Naive thymus-derived CD4-positive, alpha-beta T cell (primary cell): ENCODE results near the gene USP11. TPM values are rescaled to one million over a fixed set of nuclear protein-coding genes. Genes with fewer than 3 reads are reported as not detected.

Experiments used
- ATAC-seq: fragments of 150-1000 bp; cut with Tn5 transposase; 2 replicates; pipeline ENCODE4 v1.10.0; 2021; ENCODE audit warnings: mild to moderate bottlenecking, moderate library complexity
- CTCF ChIA-PET: fragments of 350-600 bp; sonication (Branson Sonifier 250); formaldehyde crosslinking; loops from one replicate; lab custom pipeline; 2021; ENCODE audit warnings: antibody characterized with exemption; lab: Charles Lee
- POLR2A ChIA-PET: fragments of 350-600 bp; sonication (Branson Sonifier 250); formaldehyde crosslinking; loops from one replicate; lab custom pipeline; 2021; ENCODE audit warnings: antibody characterized with exemption, inconsistent platforms; lab: Charles Lee
- DNase-seq, 9 donors: peaks; one replicate each; pipeline versions ENCODE4 v3.0.0 to v3.0.0-alpha.2; 2020 to 2022; ENCODE audit warnings: mixed read lengths in 1 of 9
- H3K27ac ChIP-seq: one replicate; pipeline ENCODE4 v1.7.0; 2013; ENCODE audit warnings: mild to moderate bottlenecking, low read depth, low read length, moderate library complexity
- H3K27me3 ChIP-seq, 2 donors: one replicate each; pipeline ENCODE4 v1.7.0; 2013; ENCODE audit warnings: low read length in 2 of 2, mild to moderate bottlenecking in 2 of 2, moderate library complexity in 2 of 2; ENCODE audit not compliant: control insufficient read depth in 2 of 2, insufficient read depth in 2 of 2
- H3K36me3 ChIP-seq, 3 experiments: 1 replicate in 2 of 3; 2 replicates in 1 of 3; pipeline ENCODE4 v1.7.0; 2013; ENCODE audit warnings: low read length in 3 of 3, mild to moderate bottlenecking in 3 of 3, moderate library complexity in 1 of 3; ENCODE audit not compliant: insufficient read depth in 3 of 3, control insufficient read depth in 2 of 3
- H3K4me1 ChIP-seq, 2 donors: one replicate each; pipeline ENCODE4 v1.7.0; 2013; ENCODE audit warnings: low read length in 2 of 2, mild to moderate bottlenecking in 2 of 2, moderate library complexity in 1 of 2; ENCODE audit not compliant: control insufficient read depth in 2 of 2, insufficient read depth in 2 of 2
- H3K4me3 ChIP-seq: 2 replicates; pipeline ENCODE4 v1.7.0; 2013; ENCODE audit warnings: mild to moderate bottlenecking, low read length
- H3K9me3 ChIP-seq, 3 experiments: 1 replicate in 2 of 3; 2 replicates in 1 of 3; pipeline ENCODE4 v1.7.0; 2013; ENCODE audit warnings: low read length in 3 of 3; ENCODE audit not compliant: control insufficient read depth in 2 of 3
- H3K27ac Mint-ChIP-seq, 9 donors: one replicate each; pipeline ENCODE4 v1.8.0; 2020 to 2022; ENCODE audit warnings: mixed read lengths in 9 of 9, mild to moderate bottlenecking in 8 of 9, moderate library complexity in 5 of 9, inconsistent platforms in 2 of 9
- H3K27me3 Mint-ChIP-seq, 5 donors: one replicate each; pipeline ENCODE4 v1.8.0; 2021 to 2022; ENCODE audit warnings: mixed read lengths in 5 of 5, mild to moderate bottlenecking in 1 of 5
- H3K36me3 Mint-ChIP-seq, 5 donors: one replicate each; pipeline ENCODE4 v1.8.0; 2020 to 2022; ENCODE audit warnings: mixed read lengths in 5 of 5, mild to moderate bottlenecking in 3 of 5, inconsistent platforms in 1 of 5
- H3K4me1 Mint-ChIP-seq, 7 donors: one replicate each; pipeline ENCODE4 v1.8.0; 2020 to 2022; ENCODE audit warnings: mixed read lengths in 7 of 7, mild to moderate bottlenecking in 3 of 7, inconsistent platforms in 1 of 7
- H3K4me3 Mint-ChIP-seq, 10 donors: one replicate each; pipeline ENCODE4 v1.8.0; 2020 to 2022; ENCODE audit warnings: mild to moderate bottlenecking in 10 of 10, mixed read lengths in 10 of 10, moderate library complexity in 6 of 10, inconsistent platforms in 2 of 10
- H3K9me3 Mint-ChIP-seq, 11 donors: one replicate each; pipeline ENCODE4 v1.8.0; 2020 to 2022; ENCODE audit warnings: mixed read lengths in 11 of 11, mild to moderate bottlenecking in 4 of 11, inconsistent platforms in 1 of 11, moderate library complexity in 1 of 11
- intact Hi-C, 2 donors: fragments of 100-400 bp; cut with micrococcal nuclease; formaldehyde crosslinking; loops; one replicate each; pipeline ENCODE4 v1.15.1; 2023
- polyA plus RNA-seq, 2 donors: library from polyadenylated mRNA; unstranded; fragments of 300-500 nt; fragmentation: Illumina TruSeq; gene quantifications; one replicate each; pipeline ENCODE4 v1.2.3, GENCODE V29; 2021
- total RNA-seq, 6 experiments: library from RNA in 5 of 6; stranded (reverse) in 5 of 6; gene quantifications; 1 replicate in 5 of 6; 2 replicates in 1 of 6; pipeline ENCODE4 v1.2.3 and lab custom pipeline; 2021 to 2026

USP11 gene
- total and polyA plus RNA-seq, 7 experiments from 2014 or later = 21.3 to 101 (median 77.0) TPM

DNA sequence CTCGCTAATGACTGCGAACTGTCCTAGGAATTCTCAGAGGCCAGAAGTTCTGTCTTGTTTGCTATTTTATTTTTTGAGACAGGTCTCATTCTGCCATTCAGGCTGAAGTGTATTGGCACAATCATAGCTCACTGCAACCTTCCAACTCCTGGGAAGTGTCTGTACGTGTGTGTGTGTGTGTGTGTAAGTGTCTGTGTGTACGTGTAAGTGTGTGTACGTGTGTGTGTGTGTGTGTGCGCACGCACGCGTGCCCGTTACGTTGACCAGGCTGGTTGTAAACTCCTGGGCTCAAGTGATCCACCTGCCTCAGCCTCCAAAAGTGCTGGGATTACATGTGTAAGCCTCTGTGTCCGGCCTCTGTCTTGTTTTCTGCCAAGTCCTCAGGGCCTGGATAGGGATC lies 24.7 kb upstream of the USP11 start:
- no peak overlapping the region for H3K27ac ChIP-seq
- peaks cover 8 to 79% (median 14%) of the 10 kb centered on the region in 5 donors for H3K36me3 Mint-ChIP-seq
- H3K4me3 ChIP-seq = no peak overlapping the region
- POLR2A ChIA-PET = interaction anchor here (1.2 to 2.9 kb wide), 2 partner anchors 10 to 13 kb away, joined by 3 to 10 read pairs; partner anchors contain the start of gene CDK16
- DNase-seq = no peak
- no peaks in the 10 kb centered on the region for H3K27me3 Mint-ChIP-seq
- no peaks in the 10 kb centered on the region for H3K27me3 ChIP-seq
- CTCF ChIA-PET = no interaction called here
- no peaks in the 10 kb centered on the region for H3K9me3 ChIP-seq
- ATAC-seq = no peak
- intact Hi-C loops = no loop called here
- H3K4me1 ChIP-seq = no peaks in the 10 kb centered on the region
- peak overlapping the region in 1 of 9 donors; percentile 10 for H3K27ac Mint-ChIP-seq
- H3K4me3 Mint-ChIP-seq = no peak overlapping the region
- H3K4me1 Mint-ChIP-seq = peaks cover 0 to 6% (median 3%) of the 10 kb centered on the region in 7 donors
- peaks cover 0 to 95% (median 16%) of the 10 kb centered on the region in 3 experiments for H3K36me3 ChIP-seq
- H3K9me3 Mint-ChIP-seq = no peaks in the 10 kb centered on the region

DNA sequence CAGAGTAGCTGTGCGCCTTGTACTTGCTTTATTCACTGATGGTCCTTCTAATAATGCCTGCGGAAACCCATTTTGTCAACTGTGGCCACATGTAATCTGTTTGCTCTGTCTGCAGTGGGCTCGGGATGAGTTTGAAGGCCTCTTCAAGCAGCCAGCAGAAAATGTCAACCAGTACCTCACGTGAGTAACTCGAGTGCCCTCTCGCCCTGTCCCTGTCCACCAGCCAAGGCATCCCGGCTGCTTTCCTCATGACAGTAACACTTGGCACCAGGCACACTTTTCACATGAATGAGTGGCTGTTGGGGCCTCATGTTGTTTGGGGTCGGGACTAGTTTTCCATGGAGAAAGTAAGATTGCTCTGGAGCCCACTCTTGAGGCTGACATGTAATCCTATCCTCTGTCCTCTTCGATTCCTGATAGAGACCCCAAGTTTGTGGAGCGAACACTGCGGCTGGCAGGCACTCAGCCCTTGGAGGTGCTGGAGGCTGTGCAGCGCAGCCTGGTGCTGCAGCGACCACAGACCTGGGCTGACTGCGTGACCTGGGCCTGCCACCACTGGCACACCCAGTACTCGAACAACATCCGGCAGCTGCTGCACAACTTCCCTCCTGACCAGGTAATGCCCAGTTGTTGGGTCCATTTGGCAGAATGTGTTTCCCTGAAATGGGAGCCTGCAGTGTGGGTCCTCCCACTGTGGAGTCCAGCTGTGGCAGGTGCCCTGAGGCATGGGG lies 23.1 kb upstream of the USP11 start:
- no peak for DNase-seq
- Mint-ChIP-seq H3K9me3 (no peaks in the 10 kb centered on the region), H3K27me3 (no peaks in the 10 kb centered on the region), H3K4me1 (peaks cover 0 to 6% (median 3%) of the 10 kb centered on the region in 7 donors), H3K4me3 (no peak overlapping the region), H3K27ac (peak overlapping the region in 3 of 9 donors; percentile 15 to 38 (median 16)), H3K36me3 (peaks cover 8 to 77% (median 16%) of the 10 kb centered on the region in 5 donors)
- no peak overlapping the region for H3K4me3 ChIP-seq
- H3K9me3 ChIP-seq = no peaks in the 10 kb centered on the region
- H3K27me3 ChIP-seq = no peaks in the 10 kb centered on the region
- ChIA-PET CTCF (interaction anchor here (0.7 kb wide), 1 partner anchor 175 kb away, joined by 3 read pairs; no protein-coding TSS in a partner anchor), POLR2A (interaction anchor here (2.9 kb wide), 1 partner anchor 8 kb away, joined by 10 read pairs; the partner anchor contains the start of gene CDK16)
- no peak for ATAC-seq
- intact Hi-C loops = no loop called here
- H3K4me1 ChIP-seq = no peaks in the 10 kb centered on the region
- peaks cover 0 to 93% (median 16%) of the 10 kb centered on the region in 3 experiments for H3K36me3 ChIP-seq
- H3K27ac ChIP-seq = no peak overlapping the region

DNA sequence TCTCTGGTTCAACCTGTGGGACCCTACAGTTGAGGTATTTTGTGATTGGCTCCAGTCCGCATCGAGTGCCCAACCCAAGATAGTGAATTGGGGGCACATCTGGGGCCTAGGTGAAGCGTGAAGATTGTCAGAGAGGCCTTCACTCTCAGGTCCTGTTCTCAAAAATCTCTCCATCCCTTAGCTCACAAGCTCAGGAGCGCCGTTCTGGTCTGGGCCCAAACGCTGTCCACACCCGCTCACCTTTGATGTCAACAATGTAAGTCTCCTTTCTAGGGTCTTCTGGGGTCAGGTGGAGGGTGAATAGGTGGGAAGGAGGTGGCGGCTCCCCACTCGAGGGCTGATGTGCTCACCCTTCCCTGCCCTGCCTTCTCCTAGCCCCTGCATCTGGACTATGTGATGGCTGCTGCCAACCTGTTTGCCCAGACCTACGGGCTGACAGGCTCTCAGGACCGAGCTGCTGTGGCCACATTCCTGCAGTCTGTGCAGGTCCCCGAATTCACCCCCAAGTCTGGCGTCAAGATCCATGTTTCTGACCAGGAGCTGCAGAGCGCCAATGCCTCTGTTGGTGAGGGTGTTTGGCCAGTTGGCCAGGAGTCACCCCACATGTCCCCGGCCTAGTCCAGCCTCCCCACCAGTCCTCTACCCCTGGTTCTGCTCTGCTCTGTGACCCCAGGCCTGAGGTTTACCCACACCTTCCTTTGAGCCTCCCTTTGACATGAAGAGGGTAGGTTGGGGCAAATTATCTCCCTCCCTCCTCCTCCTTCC lies 22.0 kb upstream of the USP11 start:
- Mint-ChIP-seq H3K9me3 (no peaks in the 10 kb centered on the region), H3K4me3 (no peak overlapping the region), H3K4me1 (peaks cover 0 to 3% (median 3%) of the 10 kb centered on the region in 7 donors), H3K27ac (peak overlapping the region in 4 of 9 donors; percentile 33 to 73 (median 60)), H3K27me3 (no peaks in the 10 kb centered on the region), H3K36me3 (peaks cover 8 to 79% (median 17%) of the 10 kb centered on the region in 5 donors)
- Histone ChIP-seq H3K36me3 (peaks cover 0 to 95% (median 16%) of the 10 kb centered on the region in 3 experiments), H3K4me1 (no peaks in the 10 kb centered on the region), H3K9me3 (no peaks in the 10 kb centered on the region), H3K27ac (no peak overlapping the region), H3K4me3 (no peak overlapping the region), H3K27me3 (no peaks in the 10 kb centered on the region)
- DNase-seq (no peak), ATAC-seq (no peak)
- ChIA-PET POLR2A (no interaction called here), CTCF (interaction anchor here (0.6 kb wide), 1 partner anchor 134 kb away, joined by 3 read pairs; no protein-coding TSS in a partner anchor)
- intact Hi-C loops = no loop called here

DNA sequence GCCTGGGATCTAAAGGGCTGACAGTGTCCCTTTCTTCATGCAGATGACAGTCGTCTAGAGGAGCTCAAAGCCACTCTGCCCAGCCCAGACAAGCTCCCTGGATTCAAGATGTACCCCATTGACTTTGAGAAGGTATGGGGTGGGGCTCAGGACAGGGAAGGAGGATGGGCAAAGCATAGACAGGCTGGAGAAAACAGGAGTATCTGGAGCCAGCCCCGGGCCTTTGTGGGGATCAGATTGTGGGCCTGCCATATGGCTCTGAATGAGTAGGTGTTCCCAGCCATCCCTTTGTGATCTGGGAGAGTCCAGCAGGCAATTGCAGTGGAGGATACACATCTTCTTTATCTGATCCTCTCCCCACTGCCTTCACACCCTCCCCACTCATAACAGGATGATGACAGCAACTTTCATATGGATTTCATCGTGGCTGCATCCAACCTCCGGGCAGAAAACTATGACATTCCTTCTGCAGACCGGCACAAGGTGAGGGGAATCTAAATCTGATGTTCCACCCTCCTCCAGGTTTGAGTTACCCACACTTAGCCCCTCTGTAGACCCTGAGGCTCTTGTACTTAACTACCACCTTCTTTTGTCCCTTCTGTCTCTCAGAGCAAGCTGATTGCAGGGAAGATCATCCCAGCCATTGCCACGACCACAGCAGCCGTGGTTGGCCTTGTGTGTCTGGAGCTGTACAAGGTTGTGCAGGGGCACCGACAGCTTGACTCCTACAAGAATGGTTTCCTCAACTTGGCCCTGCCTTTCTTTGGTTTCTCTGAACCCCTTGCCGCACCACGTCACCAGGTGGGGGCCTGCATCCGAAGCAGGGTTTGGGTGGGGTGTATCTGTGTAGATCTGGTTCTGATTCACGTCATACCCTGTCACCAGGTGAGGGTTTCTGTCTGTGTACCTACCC lies 20.2 kb upstream of the USP11 start:
- H3K27ac Mint-ChIP-seq = peak overlapping the region in 4 of 9 donors; percentile 31 to 80 (median 56)
- DNase-seq (no peak), ATAC-seq (no peak)
- Histone ChIP-seq H3K4me1 (peaks cover 5% of the 10 kb centered on the region in 2 donors), H3K4me3 (no peak overlapping the region), H3K27ac (no peak overlapping the region), H3K27me3 (no peaks in the 10 kb centered on the region), H3K9me3 (no peaks in the 10 kb centered on the region), H3K36me3 (peaks cover 0 to 84% (median 10%) of the 10 kb centered on the region in 3 experiments)
- peaks cover 6 to 19% (median 14%) of the 10 kb centered on the region in 7 donors for H3K4me1 Mint-ChIP-seq
- intact Hi-C loops = no loop called here
- ChIA-PET POLR2A (no interaction called here), CTCF (no interaction called here)
- no peak overlapping the region for H3K4me3 Mint-ChIP-seq
- H3K9me3 Mint-ChIP-seq = no peaks in the 10 kb centered on the region
- no peaks in the 10 kb centered on the region for H3K27me3 Mint-ChIP-seq
- H3K36me3 Mint-ChIP-seq = peaks cover 8 to 74% (median 23%) of the 10 kb centered on the region in 5 donors

DNA sequence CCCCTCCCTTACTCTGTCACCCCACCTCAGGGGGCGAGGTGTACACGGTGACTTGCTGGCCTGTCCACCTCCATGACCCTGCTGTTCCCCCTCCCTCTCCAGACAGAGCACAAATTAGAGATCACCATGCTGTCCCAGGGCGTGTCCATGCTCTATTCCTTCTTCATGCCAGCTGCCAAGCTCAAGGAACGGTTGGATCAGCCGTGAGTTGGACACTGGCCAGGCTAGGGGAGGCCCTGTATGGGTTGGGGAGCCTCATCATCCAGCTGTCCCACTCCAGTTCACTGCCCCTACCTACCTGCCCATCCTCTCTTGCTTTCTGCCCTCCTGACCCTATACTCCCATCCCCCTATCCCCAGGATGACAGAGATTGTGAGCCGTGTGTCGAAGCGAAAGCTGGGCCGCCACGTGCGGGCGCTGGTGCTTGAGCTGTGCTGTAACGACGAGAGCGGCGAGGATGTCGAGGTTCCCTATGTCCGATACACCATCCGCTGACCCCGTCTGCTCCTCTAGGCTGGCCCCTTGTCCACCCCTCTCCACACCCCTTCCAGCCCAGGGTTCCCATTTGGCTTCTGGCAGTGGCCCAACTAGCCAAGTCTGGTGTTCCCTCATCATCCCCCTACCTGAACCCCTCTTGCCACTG lies 18.3 kb upstream of the USP11 start:
- Mint-ChIP-seq H3K36me3 (peaks cover 8 to 65% (median 23%) of the 10 kb centered on the region in 5 donors), H3K9me3 (no peaks in the 10 kb centered on the region), H3K4me1 (peaks cover 11 to 25% (median 20%) of the 10 kb centered on the region in 7 donors), H3K27ac (peak overlapping the region in 5 of 9 donors; percentile 21 to 67 (median 28)), H3K4me3 (no peak overlapping the region), H3K27me3 (peaks cover 0 to 2% (median 0%) of the 10 kb centered on the region in 5 donors)
- DNase-seq (no peak), ATAC-seq (no peak)
- no peak overlapping the region for H3K4me3 ChIP-seq
- peaks cover 0 to 72% (median 10%) of the 10 kb centered on the region in 3 experiments for H3K36me3 ChIP-seq
- no peaks in the 10 kb centered on the region for H3K27me3 ChIP-seq
- H3K4me1 ChIP-seq = peaks cover 5% of the 10 kb centered on the region in 2 donors
- ChIA-PET POLR2A (no interaction called here), CTCF (no interaction called here)
- no peak overlapping the region for H3K27ac ChIP-seq
- intact Hi-C loops = loop anchor here in 1 of 2 donors (5.0 kb wide), 4 partner anchors 418 to 1743 kb away; partner anchors contain the start of genes OTUD5, PIM2 and ZNF81
- H3K9me3 ChIP-seq = no peaks in the 10 kb centered on the region
